Myocyte (in vitro differentiated cells): Measurements from ENCODE around the gene GRAP. TPM values are rescaled to one million over a fixed set of nuclear protein-coding genes. Genes with fewer than 3 reads are reported as not detected.
"Not testable (repeated sequence)": the region's sequence is repeated elsewhere in the genome, so short reads cannot be mapped to it uniquely, and the experiment has no call there.

Experiments used
- DNase-seq: peaks from one replicate; pipeline ENCODE4 v3.0.0-alpha.2; 2012; ENCODE audit warnings: low read depth
- polyA plus RNA-seq: library from polyadenylated mRNA; unstranded; fragments of >200 nt; gene quantifications from one replicate; pipeline ENCODE4 v1.2.1, GENCODE V29; 2012; ENCODE audit warnings: missing spikeins
- total RNA-seq: library from RNA; depleted of rRNA; stranded (reverse); fragments of >200 nt; gene quantifications from 2 replicates; pipeline ENCODE4 v1.2.3, GENCODE V29; 2014

GRAP gene
- 0.31 TPM in 1 of 2 replicates, not detected in the other for total RNA-seq
- polyA plus RNA-seq: 0.20 TPM

- DNase-seq: not testable (repeated sequence)
Observed at GRCh38 chr17:19046782-19047375, at the start of gene GRAP. Gene GRAP (minus strand): TSS chr17:19046957. CDS start chr17:19046926, 31 bp downstream.

GRCh38 chr17:19093684-19094438 is 47.1 kb upstream of the GRAP start:
- DNase-seq: not testable (repeated sequence)

GRCh38 chr17:19092737-19093683 is 46.3 kb upstream of the GRAP start:
- DNase-seq: not testable (repeated sequence)

- not testable (repeated sequence) for DNase-seq
Observed at GRCh38 chr17:19090058-19090772, 43.5 kb upstream of the GRAP start.

- DNase-seq: not testable (repeated sequence)
Observed at GRCh38 chr17:19088804-19089685, 42.3 kb upstream of the GRAP start.

- not testable (repeated sequence) for DNase-seq
Observed at GRCh38 chr17:19077386-19077785, 30.6 kb upstream of the GRAP start.

- not testable (repeated sequence) for DNase-seq
Observed at GRCh38 chr17:19076398-19077192, 29.8 kb upstream of the GRAP start.

- not testable (repeated sequence) for DNase-seq
Observed at GRCh38 chr17:19070318-19071168, 23.8 kb upstream of the GRAP start.

GRCh38 chr17:19064378-19064777 is 17.6 kb upstream of the GRAP start:
- DNase-seq: not testable (repeated sequence)

GRCh38 chr17:19063326-19063956 is 16.7 kb upstream of the GRAP start:
- DNase-seq: not testable (repeated sequence)

- not testable (repeated sequence) for DNase-seq
Observed at GRCh38 chr17:19062718-19063325, 16.1 kb upstream of the GRAP start.

- not testable (repeated sequence) for DNase-seq
Observed at GRCh38 chr17:19062009-19062717, 15.4 kb upstream of the GRAP start.

- not testable (repeated sequence) for DNase-seq
Observed at GRCh38 chr17:19055447-19055846, 8.7 kb upstream of the GRAP start.

- DNase-seq: not testable (repeated sequence)
Observed at GRCh38 chr17:19048826-19049225, 2.1 kb upstream of the GRAP start.

- DNase-seq: not testable (repeated sequence)
Observed at GRCh38 chr17:19047510-19047909, 753 bp upstream of the GRAP start.

GRCh38 chr17:19044643-19045042 is 2.1 kb downstream of the GRAP start:
- not testable (repeated sequence) for DNase-seq
